Activated CD4-positive, alpha-beta T cell treated with anti-CD3 and anti-CD28 coated beads for 24 hours (primary cell): ENCODE data around the gene ALDH16A1.
A peak's percentile ranks its signal among the peaks of the same experiment; 100 is the strongest.

Experiments
- DNase-seq, 2 donors: peaks; one replicate each; pipeline ENCODE4 v3.0.0-alpha.2; 2020; ENCODE audit warnings: low read depth in 2 of 2

Gene ALDH16A1

DNA sequence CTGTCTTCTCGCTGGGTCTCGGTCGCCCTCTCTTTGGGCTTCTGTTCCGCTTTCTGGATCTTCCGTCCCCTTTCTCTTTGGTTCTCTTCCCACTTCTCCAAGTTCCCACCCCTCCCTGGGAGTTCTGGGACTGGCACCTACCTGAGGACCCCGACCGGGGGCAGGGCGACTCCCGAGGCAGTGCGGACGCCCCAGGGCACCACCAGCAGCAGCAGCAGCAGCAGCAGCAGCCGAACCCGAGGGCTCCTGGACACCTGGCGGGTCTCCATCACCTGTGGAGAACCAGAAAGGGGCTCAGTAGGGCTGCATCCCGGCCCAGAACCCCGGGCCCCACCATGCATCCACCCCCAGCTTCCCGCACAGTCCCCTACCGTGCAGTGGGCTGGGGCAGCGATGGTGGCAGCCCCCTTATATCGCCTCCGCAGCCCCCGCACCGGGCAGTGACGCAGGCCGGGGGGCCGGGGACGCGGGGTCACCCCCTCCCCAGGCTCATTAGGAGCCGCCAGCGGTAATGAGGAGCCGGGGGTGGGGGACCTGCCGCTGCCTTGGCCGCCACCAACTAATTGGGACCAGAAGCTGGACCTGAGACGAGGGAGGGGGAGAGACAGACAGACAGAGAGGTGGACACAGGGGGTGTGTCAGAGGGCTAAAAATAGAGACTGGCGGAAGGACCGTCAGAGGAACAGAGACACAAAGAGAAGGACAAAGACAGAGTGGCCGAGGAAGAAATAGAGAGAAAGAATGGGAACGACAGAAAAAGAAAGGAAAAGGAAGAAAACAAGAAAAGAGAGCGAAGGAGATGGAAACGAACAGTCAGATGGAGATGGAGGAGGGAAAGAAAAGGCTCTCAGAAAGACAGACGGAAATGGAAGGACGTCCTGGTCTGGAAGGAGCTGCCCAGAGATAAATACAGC lies 29.7 kb upstream of the ALDH16A1 start, which contains the start of gene PTH2:
Gene PTH2, minus strand, starts transcription at position 371 of the 914 bp plus-strand sequence. Its CDS starts 102 bp downstream, at position 269.
- DNase-seq: no peak

DNA sequence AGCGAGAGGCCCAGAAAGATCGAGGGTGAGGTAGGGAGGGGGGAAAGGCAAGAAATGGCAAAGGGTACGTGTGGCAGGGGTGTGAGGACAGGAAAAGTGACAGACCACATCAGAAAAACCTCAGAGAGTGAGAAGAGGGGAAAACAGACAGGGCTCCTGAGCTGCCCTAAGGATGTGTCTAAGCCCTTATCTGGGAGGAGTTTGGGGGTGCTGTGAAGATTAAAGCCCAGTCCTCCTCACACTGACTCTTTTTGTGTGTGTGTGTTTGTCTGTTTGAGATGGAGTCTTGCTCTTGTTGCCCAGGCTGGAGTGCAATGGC lies 29.1 kb upstream of the ALDH16A1 start:
- no peak for DNase-seq

DNA sequence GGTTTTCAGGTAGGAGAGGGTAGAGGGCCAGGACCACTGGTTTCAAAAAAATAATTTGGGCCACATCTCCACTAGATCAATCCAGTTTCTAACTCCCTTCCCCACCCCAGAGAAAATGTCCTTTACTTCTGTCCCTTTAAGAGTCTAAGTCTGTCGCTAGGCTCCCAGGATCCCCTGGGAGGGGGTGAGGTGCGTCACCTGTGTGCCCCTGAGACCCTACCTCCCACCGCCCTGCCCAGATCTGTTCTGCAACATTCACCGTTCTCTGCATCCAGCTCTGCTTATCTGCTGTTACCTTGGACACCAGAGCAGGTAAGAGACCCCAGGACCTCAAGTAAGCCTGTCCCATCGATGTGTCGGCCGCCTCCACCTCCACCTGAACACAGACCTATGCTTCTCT lies 27.8 kb upstream of the ALDH16A1 start, which contains the start of gene GFY:
Gene GFY, plus strand, starts transcription at position 211 of the 400 bp plus-strand sequence. CDS start 1,043 bp downstream, outside the sequence.
- no peak for DNase-seq

DNA sequence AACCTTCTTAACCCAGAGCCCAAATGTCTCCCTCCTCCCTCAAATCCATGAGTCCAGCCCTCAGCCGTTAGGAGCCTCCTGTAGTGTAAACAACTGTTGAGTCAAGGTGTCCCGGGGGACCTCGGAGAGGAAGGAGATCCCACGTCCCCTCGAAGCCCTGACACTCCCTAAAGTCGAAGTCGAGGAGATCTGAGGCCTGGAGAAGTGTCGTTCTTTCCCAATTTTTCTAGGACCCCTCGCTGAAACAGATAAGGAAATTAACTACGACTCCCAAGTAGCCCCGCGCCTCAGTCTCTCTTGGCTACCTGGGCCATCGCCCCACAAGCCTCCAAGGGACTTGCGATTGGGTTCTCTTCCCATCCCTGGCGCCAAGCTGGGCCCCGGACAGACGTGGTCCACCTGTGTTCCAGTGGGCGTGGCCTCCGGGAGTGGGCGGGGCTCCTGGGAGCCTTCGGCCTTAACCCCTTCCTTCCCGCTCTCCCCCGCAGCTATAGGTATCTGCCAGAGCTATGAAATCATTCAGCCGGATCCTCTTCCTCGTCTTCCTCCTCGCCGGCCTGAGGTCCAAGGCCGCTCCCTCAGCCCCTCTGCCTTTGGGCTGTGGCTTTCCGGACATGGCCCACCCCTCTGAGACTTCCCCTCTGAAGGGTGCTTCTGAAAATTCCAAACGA lies 27.0 kb upstream of the ALDH16A1 start:
- DNase-seq: peak in 1 of 2 donors; percentile 38

DNA sequence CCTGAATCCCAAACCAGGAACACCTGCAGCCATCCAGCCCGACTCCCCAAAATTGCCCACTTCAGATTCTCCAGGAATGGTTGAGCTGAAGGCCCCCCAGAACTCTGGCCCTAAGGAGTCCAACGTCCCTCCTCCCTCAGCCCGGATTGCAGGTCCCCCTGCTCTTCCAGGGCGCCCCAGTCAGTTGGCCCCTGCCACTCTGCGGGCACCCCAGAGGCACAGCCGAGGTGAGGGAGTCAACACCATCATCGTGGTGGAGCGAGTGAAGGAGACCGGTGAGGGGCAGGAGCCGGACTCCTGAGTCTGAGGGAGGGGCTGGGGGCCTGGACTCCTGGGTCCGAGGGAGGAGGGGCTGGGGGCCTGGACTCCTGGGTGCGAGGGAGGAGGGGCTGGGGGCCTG lies 25.7 kb upstream of the ALDH16A1 start:
- no peak for DNase-seq

DNA sequence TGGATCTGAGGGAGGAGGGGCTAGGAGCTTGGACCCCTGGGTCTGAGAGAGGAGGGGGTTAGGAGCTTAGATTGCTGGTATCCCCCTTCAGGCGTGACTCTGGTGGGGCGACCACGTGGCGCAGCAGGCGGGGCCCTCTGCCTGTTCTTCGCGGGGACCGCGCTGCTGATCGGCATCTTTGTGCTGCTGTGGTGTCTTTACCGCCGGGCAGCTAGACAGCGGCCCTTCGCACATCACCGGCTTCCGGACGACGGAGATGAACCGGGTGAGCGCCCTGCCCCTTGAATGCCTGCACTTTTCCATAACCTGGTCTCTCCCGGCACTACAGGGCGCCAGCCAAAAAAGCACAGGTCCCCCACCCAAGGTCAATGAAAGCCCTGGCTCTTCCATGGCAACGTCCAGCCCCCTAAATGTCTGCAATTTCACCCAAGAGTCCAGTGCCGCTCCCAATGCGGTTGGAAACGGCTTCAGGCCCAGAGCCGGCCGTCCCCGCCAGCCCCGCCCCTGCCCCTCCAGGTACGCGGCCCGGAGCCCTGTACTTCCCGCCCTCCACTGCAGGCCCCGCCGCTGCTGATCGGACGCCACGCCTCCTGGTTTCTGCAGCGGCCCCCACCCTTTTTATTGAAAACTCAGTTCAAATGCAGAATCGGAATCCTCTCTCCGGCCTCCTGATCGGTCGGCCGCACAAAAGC lies 25.0 kb upstream of the ALDH16A1 start:
- DNase-seq: no peak

DNA sequence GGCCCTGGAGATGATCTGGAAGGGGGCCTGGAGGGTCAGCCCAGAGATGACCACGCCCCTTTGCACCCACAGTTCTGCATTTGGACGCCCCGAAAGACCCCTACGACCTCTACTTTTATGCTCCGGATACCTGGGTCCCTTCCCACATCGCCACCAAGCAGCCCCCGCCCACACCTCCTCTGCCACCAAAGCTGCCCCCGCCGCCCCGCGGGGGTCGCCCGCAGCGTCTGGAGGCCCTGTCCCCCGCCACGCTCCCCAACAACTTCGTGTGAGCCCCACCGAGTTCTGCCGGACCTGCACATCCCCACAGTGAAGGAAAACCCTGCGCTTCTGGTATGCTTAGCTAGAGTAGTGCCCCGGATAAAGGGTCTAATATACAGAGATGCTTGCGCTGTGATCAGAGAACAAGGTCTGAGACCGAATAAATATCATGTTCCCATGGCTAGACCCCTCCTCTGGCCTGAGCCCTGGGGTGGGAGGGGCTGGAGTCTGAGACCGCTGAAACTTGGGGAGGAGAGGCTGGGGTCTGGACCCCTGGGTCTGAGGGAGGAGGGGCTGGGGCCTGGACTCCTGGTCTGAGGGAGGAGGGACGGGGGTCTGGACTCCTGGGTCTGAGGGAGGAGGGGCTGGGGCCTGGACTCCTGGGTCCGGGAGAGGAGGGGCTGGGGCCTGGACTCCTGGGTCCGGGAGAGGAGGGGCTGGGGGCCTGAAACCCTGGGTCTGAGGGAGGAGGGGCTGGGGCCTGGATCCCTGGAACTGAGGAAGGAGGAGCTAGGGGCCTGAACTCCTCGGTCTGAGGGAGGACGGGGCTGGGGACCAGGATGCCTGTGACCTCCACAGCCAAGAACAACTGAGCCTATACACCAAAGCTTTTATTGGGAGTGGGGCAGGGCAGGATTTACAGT lies 24.2 kb upstream of the ALDH16A1 start:
- no peak for DNase-seq

DNA sequence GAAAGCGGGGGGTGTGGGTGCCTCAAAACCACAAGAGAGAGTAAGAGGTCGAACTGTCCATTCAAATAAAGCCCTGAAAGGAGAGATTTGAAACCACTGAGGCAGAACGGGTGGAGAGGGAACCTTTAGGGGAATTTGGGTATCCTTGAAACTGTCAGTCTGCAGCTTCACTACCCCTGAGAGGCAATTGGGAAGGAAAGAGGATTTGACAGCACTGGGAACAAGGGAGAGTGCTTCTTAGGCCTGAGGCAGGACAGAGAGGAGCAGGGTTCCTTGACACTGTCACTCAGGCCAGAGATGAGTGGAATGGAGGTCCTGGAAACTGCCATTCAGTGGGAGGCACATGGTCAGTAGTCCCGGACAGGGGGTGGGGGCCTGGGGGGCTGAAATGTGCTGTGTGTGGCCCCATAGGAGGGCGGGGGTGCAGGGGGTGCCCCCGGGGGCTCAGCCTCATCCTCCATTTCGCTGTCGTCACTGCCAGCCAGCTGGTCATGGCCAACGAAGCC lies 22.8 kb upstream of the ALDH16A1 start:
- DNase-seq: no peak

DNA sequence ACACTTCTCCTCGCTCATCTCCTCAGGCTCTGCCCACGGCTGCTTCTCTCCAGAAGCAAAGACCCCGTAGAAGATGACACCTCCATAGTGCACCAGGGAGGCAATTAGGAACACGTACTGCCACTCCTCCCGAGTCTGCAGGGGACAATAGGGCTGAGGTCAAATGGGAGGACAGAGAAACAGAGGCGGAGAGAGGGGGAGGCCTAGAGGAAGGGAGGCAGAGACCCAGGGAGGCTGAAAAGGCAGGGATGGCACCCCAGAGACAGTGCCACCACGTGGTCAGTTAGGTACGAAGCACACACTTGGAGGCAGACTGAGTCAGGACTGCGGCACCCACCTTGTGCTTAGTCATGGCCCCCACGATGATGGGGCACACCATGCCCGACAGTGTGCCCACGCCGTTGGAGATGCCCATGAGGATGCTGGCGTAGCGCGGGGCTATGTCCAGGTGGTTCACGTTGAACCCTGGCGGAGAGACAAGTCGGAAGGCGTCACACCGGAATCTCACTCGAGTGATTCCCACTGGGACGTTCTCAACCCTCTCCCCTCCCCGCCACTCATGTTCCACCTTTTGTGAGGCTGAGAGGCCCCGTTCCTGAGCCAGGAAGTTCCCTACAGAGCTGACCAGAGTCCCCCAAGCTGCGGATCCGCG lies 22.2 kb upstream of the ALDH16A1 start:
- DNase-seq: no peak

DNA sequence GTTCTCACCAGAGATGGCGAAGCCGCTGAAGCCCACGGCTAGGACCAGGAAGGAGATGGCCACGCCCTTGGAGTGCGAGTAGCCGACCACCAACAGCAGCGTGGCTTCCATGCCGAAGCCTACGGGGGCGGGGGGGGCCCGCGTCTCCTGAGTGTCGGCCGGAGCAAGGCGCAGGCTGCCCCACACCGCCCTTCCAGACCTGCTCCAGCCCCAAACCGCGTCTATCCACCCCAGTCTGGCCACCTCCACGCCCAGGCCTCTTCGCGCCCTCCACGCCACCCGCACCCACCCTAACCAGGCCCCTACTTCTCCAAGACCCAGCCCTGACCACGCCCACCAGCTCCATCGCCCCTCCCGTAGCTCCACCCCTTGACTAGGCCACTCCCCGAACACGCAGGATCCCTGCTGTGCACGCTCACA lies 21.7 kb upstream of the ALDH16A1 start:
- no peak for DNase-seq

DNA sequence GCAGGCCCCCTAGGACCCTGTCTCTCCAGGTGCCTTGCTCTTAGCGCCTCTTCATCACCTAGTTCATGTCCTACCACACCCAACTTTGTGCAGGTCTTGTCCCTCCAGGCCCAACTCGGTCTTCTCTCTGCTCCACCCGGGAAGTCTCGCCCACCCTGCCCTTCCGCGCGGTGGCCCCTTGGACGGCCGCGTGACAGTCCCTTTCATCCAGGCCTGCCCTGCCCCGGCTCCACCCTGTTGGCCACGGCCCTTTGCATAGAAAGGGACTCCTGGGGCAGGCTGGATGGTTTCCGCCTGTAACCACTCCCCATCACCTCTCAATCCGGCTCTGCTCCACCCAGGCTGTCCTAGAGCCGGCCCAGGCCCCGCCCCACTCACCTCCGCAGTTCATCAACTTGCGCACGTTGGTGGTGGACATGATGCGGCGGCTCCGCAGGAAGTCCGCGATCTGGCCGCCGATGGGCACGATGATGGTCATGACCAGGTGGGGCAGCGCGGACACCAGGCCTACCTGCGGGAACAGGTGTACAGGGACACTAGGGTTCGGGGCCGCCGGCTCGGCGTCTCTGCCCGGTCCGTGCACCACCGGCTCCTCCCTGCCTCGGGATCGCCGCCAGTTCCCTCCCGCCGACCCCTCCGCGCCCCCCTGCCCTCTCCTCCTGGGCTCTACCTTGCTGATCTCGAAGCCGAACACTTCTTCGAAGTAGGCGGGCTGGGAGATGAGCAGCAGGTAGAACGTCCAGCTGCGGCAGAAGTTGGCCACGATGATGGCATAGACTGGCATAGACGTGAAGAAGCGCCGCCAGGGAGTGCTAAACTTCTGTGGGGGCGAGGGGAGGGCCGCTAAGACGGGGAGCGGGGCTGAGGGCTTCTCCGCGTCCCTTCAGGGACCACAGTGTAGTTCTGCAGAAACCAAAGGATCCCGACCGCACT lies 20.6 kb upstream of the ALDH16A1 start:
- no peak for DNase-seq

DNA sequence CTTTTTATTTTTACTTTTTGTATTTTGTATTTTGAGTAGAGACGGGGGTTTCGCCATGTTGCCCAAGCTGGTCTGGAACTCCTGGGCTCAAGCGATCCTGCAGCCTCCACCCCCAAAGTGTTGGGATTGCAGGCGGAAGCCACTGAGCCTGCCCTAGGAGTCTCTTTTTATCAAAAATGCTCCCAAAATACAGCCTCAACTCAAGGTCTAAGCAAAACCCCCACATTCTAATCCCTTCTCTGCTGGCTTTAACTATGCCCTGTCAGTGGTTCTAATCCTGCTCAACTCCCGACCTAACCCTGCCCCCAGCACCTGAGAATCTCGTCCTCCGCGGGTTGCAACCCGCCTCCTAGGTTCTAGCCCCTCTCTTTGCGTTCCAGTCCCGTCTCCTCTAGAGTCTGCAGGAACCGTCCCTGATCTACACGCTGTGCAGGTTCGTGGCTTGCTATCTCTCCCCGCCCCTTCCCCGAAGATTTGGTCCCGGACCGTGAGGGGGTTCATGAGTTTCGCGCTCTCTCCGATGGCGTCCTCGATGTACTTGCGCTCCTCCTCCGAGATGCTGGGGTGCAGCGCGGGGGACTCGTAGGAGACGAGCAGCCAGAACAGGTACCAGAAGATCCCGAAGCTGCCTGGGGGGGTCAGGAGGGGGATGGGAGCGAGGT lies 19.7 kb upstream of the ALDH16A1 start:
- no peak for DNase-seq

DNA sequence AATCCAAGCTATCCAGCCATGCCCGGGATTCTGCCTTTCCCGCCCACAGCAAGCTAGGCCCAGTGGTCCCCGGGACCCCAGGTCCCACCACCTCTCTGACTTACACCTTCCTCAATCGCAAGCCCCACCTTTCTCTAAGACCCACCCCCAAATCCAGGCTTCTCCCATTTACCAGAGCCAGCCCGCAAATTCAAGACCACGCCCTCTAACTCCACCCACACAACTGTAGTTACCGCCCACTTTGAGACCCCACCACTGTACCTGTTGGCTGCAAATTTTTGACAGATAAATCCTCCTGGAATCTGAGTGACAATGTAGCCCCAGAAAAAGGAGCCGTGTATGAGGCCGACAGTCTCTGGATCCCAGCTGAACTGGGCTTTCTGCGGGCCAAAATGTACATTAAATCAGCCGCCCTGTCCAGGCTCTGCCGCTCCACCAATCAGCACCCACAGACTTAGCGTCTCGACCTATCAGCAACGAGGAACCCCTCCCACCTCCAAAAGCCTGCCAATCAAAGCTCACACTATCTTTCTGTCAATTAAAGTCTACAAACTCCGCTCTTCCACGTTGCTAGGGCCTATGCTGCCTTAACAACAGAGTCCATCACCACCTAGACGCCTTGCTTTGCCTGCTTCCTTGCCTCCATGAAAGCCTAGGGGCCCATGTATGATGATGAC lies 18.0 kb upstream of the ALDH16A1 start:
- no peak for DNase-seq

DNA sequence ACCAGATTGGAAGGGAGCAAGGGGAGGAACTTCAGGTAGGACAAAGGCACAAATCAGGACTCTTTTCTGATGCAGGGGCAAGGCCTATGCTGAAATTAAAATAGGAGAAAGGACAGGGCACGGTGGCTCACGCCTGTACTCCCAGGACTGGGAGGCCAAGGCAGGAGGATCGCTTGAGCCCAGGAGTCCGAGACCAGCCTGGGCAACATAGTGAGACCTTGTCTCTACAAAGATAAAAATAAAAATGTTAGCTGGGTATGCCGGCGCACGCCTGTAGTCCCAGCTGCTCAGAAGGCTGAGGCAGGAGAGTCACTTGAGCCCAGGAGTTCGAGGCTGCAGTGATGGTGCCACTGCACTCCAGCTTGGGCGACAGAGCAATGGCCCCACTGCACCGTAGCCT lies 17.4 kb upstream of the ALDH16A1 start:
- DNase-seq: no peak

DNA sequence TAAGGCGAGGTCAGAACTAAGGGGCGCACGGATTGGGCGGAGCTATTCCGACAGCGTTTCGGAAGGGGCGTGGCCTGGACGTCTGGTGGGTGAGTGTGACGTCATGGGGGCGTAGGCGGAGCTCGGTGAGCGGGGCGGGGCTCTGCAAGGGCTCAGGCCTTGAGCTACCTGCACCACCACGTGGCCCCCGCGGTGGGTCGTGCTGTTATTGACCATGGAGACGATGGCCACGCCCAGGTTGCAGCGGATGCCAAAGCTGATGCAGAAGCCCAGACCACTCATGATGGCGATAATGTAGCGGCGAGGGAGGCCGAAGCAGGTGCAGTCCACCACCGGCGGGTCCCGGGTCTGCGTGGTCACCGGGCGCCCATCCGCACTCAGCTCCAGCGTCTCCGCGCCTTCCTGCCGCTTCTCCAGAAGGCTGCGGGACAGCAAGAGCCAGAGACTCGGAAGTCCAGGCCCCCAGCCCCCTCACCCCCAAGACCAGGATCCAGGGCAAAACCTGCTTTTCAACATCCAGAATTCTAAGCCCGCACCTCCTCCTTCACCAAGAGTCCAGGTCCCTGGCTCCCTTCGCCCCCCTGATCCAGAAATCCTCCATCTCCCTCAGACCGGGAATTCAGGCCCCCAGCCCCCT lies 16.5 kb upstream of the ALDH16A1 start:
- DNase-seq: peak in 1 of 2 donors; percentile 60

DNA sequence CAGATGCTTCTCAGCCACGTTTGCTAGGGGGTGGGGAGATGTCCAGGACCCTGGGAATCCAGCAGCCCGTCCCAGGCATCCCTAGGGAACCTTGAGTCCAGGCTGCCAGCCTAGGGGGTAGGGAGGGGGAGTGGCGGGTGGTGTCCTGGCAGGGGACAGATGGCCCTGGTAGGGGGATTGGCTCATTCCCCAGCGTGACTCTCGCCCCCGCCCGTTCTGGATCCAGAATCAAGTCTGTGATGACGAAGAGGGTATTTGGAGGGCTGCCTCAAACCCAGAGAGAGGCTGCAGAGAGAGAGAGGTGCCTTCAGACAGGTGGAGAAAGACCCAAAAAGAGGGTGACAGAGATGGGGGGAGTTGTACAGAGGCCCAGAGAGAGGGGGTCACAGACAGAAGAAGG lies 15.8 kb upstream of the ALDH16A1 start:
- DNase-seq: no peak

DNA sequence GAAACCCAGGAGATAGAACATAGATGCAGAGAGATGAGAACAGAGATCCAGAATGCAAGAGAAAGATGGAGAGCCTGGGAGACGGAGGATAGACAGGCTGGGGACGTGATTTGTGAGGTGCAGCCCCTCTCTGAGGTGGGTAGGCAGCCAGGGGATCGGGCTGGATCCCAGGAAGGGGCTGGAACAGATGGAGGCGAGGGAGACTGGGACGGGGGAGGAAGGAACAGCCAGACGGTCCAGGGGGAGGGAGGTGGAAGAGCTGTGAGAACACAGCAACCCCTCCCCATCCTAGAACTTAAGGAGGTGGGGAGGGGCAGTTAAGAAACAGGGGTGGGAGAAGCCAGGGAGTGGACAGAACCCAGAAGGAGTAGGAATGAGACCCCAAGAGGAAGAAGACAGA lies 14.8 kb upstream of the ALDH16A1 start:
- DNase-seq: no peak

DNA sequence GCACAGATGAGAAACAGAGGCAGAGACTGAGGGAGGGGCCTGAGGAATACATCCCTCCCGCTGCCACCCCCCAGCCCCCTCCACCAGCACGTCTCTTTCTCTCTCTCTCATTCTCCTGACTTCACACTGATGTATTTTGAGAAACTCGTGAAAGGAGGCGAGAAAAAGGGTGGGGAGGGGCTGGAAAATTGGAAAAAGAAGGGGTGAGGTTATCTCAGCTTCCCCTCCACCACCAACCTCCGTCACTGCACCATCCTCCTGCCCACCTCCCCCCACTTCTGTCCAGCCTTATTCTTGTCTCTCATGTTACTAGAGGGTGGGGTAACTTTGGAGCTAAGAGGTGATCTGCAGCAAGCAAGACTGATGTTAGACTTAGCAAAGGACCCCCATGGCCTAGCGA lies 13.2 kb upstream of the ALDH16A1 start:
- no peak for DNase-seq
